Right cardiac atrium (tissue), 5 donors: ENCODE measurements around the gene POLR3B. TPM values are rescaled to one million over a fixed set of nuclear protein-coding genes. Genes with fewer than 3 reads are reported as not detected.

Experiments used
- ATAC-seq, 2 donors: fragments of 200-7000 bp; cut with Tn5 transposase; one replicate each; pipeline versions ENCODE4 v1.8.0 to v1.9.1; 2020; ENCODE audit warnings: moderate library complexity in 2 of 2, mild to moderate bottlenecking in 1 of 2
- DNase-seq, 3 donors: peaks; one replicate each; pipeline ENCODE4 v3.0.0-alpha.2; 2020
- H3K27ac ChIP-seq: one replicate; pipeline ENCODE4 v1.5.1; 2013; ENCODE audit warnings: mild to moderate bottlenecking, low read length, control low read depth, moderate library complexity
- H3K27me3 ChIP-seq: one replicate; pipeline ENCODE4 v1.6.1; 2013; ENCODE audit not compliant: control insufficient read depth, insufficient read depth
- H3K4me1 ChIP-seq: one replicate; pipeline ENCODE4 v1.6.1; 2013; ENCODE audit warnings: low read length; ENCODE audit not compliant: control insufficient read depth, insufficient read depth
- H3K4me3 ChIP-seq: one replicate; pipeline ENCODE4 v1.5.1; 2013; ENCODE audit warnings: low read length, control low read depth
- H3K9me3 ChIP-seq: one replicate; pipeline ENCODE4 v1.6.1; 2013; ENCODE audit warnings: low read length; ENCODE audit not compliant: control insufficient read depth
- WGBS: extraction: QIAGEN DNeasy Blood & Tissue Kit; methylation state at CpG from one replicate; pipeline ENCODE4 v1.1.7; 2013; 5-methylcytosine and 5-hydroxymethylcytosine counted together
- intact Hi-C, 4 donors: fragments of 100-400 bp; cut with DNase I; formaldehyde crosslinking; loops; one replicate each; pipeline versions ENCODE4 v1.11.0 to v1.14.0; 2022 to 2023
- polyA plus RNA-seq: library from polyadenylated mRNA; stranded (reverse); fragments of 200-250 nt; gene quantifications from one replicate; pipeline ENCODE4 v1.2.3, GENCODE V29; 2013
- total RNA-seq, 4 donors: library from RNA; stranded (reverse); fragmentation: NEBNext Ultra II Directional; extraction: Animal tissue kit (Norgen Biotek cat#: 25700); gene quantifications; one replicate each; pipeline ENCODE4 v1.2.1, GENCODE V29; 2021
- donor health status: healthy with polysubstance abuse.
- donor health status: DM: no; HTN: yes; CAD: no.
- donor health status: DM: no; HTN: no; CAD: no.
- donor health status: DM: no; HTN: yes; CAD: no; lungs with severe emphysema.
- donor health status: DM: yes; HTN: yes; CAD: no.

Gene POLR3B
- total and polyA plus RNA-seq, 5 donors, result 3.4 to 8.6 (median 7.9) TPM

GRCh38 chr12:106433055-106433454 lies 75.5 kb downstream of the POLR3B start:
- H3K9me3 ChIP-seq, result no peaks in the 10 kb centered on the region
- H3K27ac ChIP-seq, result no peak overlapping the region
- no peak overlapping the region for H3K4me3 ChIP-seq
- 77% methylated on average over 2 of the region's 2 CpGs for WGBS
- intact Hi-C loops, result no loop called here
- no peak for DNase-seq
- no peaks in the 10 kb centered on the region for H3K27me3 ChIP-seq
- H3K4me1 ChIP-seq, result no peaks in the 10 kb centered on the region
- ATAC-seq, result no peak

- Histone ChIP-seq H3K4me1 (no peaks in the 10 kb centered on the region), H3K9me3 (no peaks in the 10 kb centered on the region), H3K27ac (no peak overlapping the region), H3K4me3 (no peak overlapping the region), H3K27me3 (no peaks in the 10 kb centered on the region)
- 74% methylated on average over 4 of the region's 4 CpGs for WGBS
- no peak for ATAC-seq
- intact Hi-C loops, result no loop called here
- no peak for DNase-seq
These were observed 77.0 kb downstream of the POLR3B start for GRCh38 chr12:106434526-106434925.

- H3K27ac ChIP-seq, result no peak overlapping the region
- no peaks in the 10 kb centered on the region for H3K4me1 ChIP-seq
- no peaks in the 10 kb centered on the region for H3K9me3 ChIP-seq
- no peak overlapping the region for H3K4me3 ChIP-seq
- ATAC-seq (no peak), DNase-seq (no peak)
- intact Hi-C loops, result no loop called here
- no peaks in the 10 kb centered on the region for H3K27me3 ChIP-seq
- 89% methylated on average over 6 of the region's 6 CpGs for WGBS
These were observed 78.6 kb downstream of the POLR3B start for GRCh38 chr12:106436164-106436563.

GRCh38 chr12:106442575-106442974 lies 85.0 kb downstream of the POLR3B start:
- H3K27me3 ChIP-seq, result no peaks in the 10 kb centered on the region
- H3K4me3 ChIP-seq, result no peak overlapping the region
- H3K9me3 ChIP-seq, result no peaks in the 10 kb centered on the region
- no peaks in the 10 kb centered on the region for H3K4me1 ChIP-seq
- WGBS, result 95% methylated on average over 2 of the region's 2 CpGs
- no peak overlapping the region for H3K27ac ChIP-seq
- ATAC-seq (no peak), DNase-seq (no peak)
- intact Hi-C loops, result no loop called here

- Histone ChIP-seq H3K27me3 (no peaks in the 10 kb centered on the region), H3K4me3 (no peak overlapping the region), H3K27ac (no peak overlapping the region), H3K4me1 (no peaks in the 10 kb centered on the region), H3K9me3 (no peaks in the 10 kb centered on the region)
- ATAC-seq (no peak), DNase-seq (no peak)
- intact Hi-C loops, result no loop called here
- 0% methylated on average over 1 of the region's 1 CpG for WGBS
These were observed 87.5 kb downstream of the POLR3B start for GRCh38 chr12:106445053-106445452.

- H3K4me3 ChIP-seq, result no peak overlapping the region
- DNase-seq, result no peak
- intact Hi-C loops, result no loop called here
- H3K4me1 ChIP-seq, result no peaks in the 10 kb centered on the region
- no peaks in the 10 kb centered on the region for H3K27me3 ChIP-seq
- ATAC-seq, result no peak
- WGBS, result 95% methylated on average over 5 of the region's 5 CpGs
- H3K27ac ChIP-seq, result no peak overlapping the region
- H3K9me3 ChIP-seq, result no peaks in the 10 kb centered on the region
These were observed 88.4 kb downstream of the POLR3B start for GRCh38 chr12:106445959-106446358.

- WGBS, result 71% methylated on average over 7 of the region's 7 CpGs
These were observed 89.0 kb downstream of the POLR3B start for GRCh38 chr12:106446419-106447092.

GRCh38 chr12:106452309-106452708 lies 94.8 kb downstream of the POLR3B start:
- Histone ChIP-seq H3K27me3 (no peaks in the 10 kb centered on the region), H3K4me3 (no peak overlapping the region), H3K4me1 (no peaks in the 10 kb centered on the region), H3K27ac (no peak overlapping the region), H3K9me3 (no peaks in the 10 kb centered on the region)
- WGBS, result 98% methylated on average over 1 of the region's 1 CpG
- ATAC-seq (no peak), DNase-seq (no peak)
- intact Hi-C loops, result no loop called here

More at GRCh38 chr12:106446419-106447092, 89.0 kb downstream of the POLR3B start:
- intact Hi-C loops, result no loop called here
- DNase-seq, result no peak
- Histone ChIP-seq H3K9me3 (no peaks in the 10 kb centered on the region), H3K4me1 (no peaks in the 10 kb centered on the region), H3K27ac (no peak overlapping the region), H3K4me3 (no peak overlapping the region), H3K27me3 (no peaks in the 10 kb centered on the region)
- peak in 1 of 2 donors; percentile 79 for ATAC-seq

GRCh38 chr12:106455111-106455510 lies 97.6 kb downstream of the POLR3B start:
- no peak for DNase-seq
- Histone ChIP-seq H3K27ac (no peak overlapping the region), H3K4me3 (no peak overlapping the region), H3K4me1 (no peaks in the 10 kb centered on the region), H3K27me3 (no peaks in the 10 kb centered on the region), H3K9me3 (no peaks in the 10 kb centered on the region)
- intact Hi-C loops, result no loop called here
- ATAC-seq, result no peak
- 79% methylated on average over 6 of the region's 6 CpGs for WGBS

GRCh38 chr12:106459124-106459523 lies 101.6 kb downstream of the POLR3B start:
- no peak for DNase-seq
- no peaks in the 10 kb centered on the region for H3K27me3 ChIP-seq
- no peaks in the 10 kb centered on the region for H3K4me1 ChIP-seq
- ATAC-seq, result no peak
- intact Hi-C loops, result no loop called here
- no peaks in the 10 kb centered on the region for H3K9me3 ChIP-seq
- WGBS, result 95% methylated on average over 6 of the region's 6 CpGs
- no peak overlapping the region for H3K4me3 ChIP-seq
- H3K27ac ChIP-seq, result no peak overlapping the region

- 67% methylated on average over 1 of the region's 1 CpG for WGBS
- intact Hi-C loops, result no loop called here
- Histone ChIP-seq H3K27ac (no peak overlapping the region), H3K9me3 (no peaks in the 10 kb centered on the region), H3K4me3 (no peak overlapping the region), H3K4me1 (no peaks in the 10 kb centered on the region), H3K27me3 (no peaks in the 10 kb centered on the region)
- no peak for DNase-seq
- no peak for ATAC-seq
These were observed 102.0 kb downstream of the POLR3B start for GRCh38 chr12:106459534-106459933.

- Histone ChIP-seq H3K4me3 (no peak overlapping the region), H3K27me3 (no peaks in the 10 kb centered on the region), H3K27ac (no peak overlapping the region), H3K4me1 (no peaks in the 10 kb centered on the region), H3K9me3 (no peaks in the 10 kb centered on the region)
- ATAC-seq (no peak), DNase-seq (no peak)
- 83% methylated on average over 2 of the region's 2 CpGs for WGBS
- intact Hi-C loops, result no loop called here
These were observed 104.2 kb downstream of the POLR3B start for GRCh38 chr12:106461730-106462129.
